Epithelial cell of proximal tubule (primary cell): ENCODE measurements around the gene TMTC4. TPM values are rescaled to one million over a fixed set of nuclear protein-coding genes. Genes with fewer than 3 reads are reported as not detected.
"Not testable (repeated sequence)": the region's sequence is repeated elsewhere in the genome, so short reads cannot be mapped to it uniquely, and the experiment has no call there.

Source experiments
- DNase-seq: peaks from one replicate; pipeline ENCODE4 v3.0.0-alpha.2; 2011; ENCODE audit warnings: low read depth
- H3K4me3 ChIP-seq: 2 replicates; pipeline ENCODE4 v1.5.1; 2011; ENCODE audit warnings: low read depth, mild to moderate bottlenecking, low read length
- total RNA-seq: library from RNA; depleted of rRNA; stranded (reverse); fragments of >200 nt; gene quantifications from 2 replicates; pipeline ENCODE4 v1.2.3, GENCODE V29; 2015
- TF ChIP-seq, protein P1 (sequence below): conservative IDR thresholded peaks from 2 replicates; pipeline ENCODE4 v1.5.1; 2012; ENCODE audit warnings: low read depth, mild to moderate bottlenecking, low read length

TMTC4 gene
- total RNA-seq, 1 donor from 2014 or later, result 31.2 TPM

DNA sequence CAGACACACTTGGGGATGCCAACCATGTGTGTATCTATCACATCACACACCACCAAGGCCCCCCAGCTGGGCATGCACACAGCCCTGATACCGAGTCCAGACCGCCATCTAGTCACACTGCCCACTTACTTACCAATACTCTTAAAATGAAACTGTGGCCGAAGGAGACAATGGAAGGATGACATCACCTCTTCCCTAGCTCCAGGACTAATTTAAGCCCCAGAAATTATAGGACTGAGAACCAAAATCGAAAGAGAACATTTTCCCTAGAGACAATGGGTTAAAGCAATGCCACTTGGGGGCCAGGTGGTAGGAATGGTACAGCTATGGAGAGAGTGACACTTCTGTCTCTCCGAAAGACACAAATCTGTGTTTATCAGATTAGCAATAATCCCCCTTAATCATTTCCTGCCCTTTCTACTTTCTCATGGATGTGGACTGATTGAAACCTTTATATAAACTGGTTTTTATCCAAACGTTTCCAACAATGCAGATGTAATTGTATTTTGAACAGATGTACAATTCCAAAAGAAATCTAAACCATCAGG lies 85.3 kb downstream of the TMTC4 start:
- DNase-seq, result no peak
- no peak overlapping the region for H3K4me3 ChIP-seq
- TF ChIP-seq, protein P1, sequence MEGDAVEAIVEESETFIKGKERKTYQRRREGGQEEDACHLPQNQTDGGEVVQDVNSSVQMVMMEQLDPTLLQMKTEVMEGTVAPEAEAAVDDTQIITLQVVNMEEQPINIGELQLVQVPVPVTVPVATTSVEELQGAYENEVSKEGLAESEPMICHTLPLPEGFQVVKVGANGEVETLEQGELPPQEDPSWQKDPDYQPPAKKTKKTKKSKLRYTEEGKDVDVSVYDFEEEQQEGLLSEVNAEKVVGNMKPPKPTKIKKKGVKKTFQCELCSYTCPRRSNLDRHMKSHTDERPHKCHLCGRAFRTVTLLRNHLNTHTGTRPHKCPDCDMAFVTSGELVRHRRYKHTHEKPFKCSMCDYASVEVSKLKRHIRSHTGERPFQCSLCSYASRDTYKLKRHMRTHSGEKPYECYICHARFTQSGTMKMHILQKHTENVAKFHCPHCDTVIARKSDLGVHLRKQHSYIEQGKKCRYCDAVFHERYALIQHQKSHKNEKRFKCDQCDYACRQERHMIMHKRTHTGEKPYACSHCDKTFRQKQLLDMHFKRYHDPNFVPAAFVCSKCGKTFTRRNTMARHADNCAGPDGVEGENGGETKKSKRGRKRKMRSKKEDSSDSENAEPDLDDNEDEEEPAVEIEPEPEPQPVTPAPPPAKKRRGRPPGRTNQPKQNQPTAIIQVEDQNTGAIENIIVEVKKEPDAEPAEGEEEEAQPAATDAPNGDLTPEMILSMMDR, result no peak

DNA sequence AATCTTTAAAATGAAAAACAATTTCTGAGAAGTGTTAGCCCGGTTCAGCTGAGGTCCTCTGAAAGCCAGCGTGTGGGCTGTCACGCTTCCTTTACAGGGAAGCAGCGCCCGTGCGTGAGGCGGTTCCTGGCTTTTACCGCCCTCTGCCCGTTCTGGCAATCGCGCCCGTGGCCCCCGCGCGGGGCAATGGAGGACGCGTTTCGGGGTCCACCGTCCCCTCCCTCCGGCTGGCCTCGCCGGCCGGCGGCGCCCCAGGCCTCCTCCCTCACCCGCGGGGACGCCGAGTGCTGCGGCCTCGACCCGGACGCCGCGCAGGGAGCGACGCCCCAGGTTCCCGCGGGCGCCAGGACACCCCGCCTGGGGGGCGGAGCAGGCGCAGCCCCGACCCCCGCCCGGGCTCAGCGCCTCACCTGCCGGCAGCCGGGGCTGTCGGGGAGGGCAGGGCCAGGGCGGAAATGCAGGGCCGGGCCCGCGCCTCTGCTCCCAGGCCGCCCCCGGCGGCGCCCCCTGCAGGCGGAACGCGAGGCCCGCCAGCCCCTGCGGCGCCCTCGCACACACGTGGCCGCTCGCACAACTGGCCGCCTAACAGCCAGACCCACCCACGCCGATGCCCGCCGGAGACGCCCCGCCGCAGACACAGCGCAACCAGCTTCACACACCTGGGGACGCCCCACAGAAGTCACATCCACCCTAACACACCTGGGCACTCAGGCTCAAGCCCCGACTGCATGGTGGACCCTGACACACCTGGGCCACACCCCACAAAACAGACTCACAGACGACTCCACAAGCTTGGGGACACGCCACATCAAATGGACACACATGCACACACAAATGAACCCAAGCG lies 86.0 kb downstream of the TMTC4 start, which contains the start of gene GGACT:
GGACT (minus strand) TSS at position 459 of the 847 bp plus-strand sequence. CDS start 56,198 bp downstream, outside the sequence.
- DNase-seq, result no peak
- TF ChIP-seq, protein P1, result peak; percentile 48
- H3K4me3 ChIP-seq, result peak within 1 kb of the TSS; percentile 82

DNA sequence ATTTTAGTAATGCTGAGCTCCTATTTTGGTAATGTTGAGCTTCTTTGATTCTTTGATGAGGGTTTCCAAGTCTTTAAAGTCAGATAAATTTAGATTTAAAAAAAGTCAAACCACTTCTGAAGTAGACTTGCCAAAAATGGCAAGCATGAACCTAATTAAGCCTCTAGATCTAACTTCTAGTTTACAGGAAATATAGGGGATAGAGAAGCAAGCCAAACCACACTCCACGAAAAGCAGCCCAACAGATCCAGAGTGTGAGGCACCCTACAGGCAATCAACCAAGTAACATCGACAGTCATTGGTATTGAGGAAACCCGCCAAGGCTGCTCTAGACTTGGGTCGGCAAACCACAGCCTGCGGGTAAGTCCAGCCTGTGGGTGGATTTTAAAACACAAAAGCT lies 89.7 kb downstream of the TMTC4 start:
- DNase-seq, result no peak
- H3K4me3 ChIP-seq, result no peak overlapping the region
- TF ChIP-seq, protein P1, result no peak

DNA sequence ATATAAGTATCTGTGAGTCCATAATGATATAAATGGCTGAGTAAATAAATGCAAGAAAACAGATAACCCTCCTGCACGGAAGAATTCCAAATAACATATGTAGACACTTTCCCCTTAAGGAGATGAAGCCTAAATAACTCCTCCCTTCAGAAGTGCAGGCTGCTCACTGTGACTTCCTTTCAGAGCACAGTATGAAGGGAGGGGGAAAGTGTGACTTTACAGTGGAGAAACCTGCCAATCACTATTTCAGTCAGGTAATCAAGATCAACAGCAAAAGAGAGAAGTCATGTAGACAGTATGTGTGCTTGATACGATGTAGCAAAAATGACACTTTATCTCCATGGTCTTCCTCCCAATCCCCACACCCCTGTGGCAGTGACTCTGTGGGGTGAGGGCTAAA lies 93.1 kb downstream of the TMTC4 start:
- H3K4me3 ChIP-seq, result no peak overlapping the region
- no peak for DNase-seq
- TF ChIP-seq, protein P1, result no peak

DNA sequence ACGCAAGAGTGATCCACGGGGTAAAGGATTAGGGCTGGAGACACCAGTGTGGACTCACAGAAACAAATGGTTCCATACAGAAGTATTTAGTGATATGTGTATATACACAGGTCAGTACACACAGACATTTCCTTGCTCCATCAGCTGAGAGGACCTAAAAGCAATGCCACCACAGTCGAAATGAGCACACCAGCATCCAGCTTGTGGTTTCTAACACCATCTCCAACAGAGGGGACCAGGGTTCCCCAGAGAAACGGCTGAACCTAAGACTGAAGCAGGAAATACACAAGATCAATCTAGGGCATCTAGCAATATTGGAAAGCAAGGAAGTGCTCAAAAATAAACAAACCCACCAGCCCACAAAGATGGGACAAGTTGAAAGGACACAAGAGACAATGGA lies 93.6 kb downstream of the TMTC4 start:
- TF ChIP-seq, protein P1, result no peak

DNA sequence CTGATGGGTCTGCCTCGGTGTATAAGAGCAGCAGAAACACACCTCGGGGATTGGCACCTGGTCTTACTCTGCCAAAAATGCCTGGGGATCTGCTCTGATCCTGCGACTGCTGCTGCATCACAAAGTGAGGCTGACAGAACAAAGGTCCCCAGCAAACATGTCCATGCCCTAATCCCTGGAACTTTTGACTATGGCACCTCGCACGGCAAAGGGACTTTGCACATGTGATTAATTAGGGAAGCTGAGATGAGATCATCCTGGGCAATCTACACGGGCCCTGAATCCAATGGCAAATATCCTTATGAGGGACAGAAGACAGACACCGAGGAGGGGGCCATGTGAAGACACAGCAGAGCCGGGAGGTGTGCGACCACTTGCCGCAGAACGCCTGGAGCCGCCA lies 94.5 kb downstream of the TMTC4 start:
- no peak for DNase-seq
- TF ChIP-seq, protein P1, result no peak
- no peak overlapping the region for H3K4me3 ChIP-seq

More for the DNA sequence above, 93.6 kb downstream of the TMTC4 start:
- no peak for DNase-seq
- no peak overlapping the region for H3K4me3 ChIP-seq

DNA sequence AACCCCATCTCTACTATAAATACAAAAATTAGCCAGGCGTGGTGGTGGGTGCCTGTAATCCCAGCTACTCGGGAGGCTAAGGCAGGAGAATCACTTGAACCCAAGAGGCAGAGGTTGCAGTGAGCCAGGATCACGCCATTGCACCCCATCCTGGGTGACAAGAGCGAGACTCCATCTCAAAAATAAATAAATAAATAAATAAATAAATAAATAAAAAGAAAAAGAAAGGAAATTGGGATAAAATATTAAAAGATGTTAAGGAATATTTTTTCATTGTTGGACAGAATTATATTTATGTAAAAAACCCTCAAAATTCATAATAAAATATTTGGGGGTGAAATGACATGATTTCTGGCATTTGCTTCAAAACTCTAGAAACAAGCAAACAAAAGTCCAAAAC lies 97.4 kb downstream of the TMTC4 start:
- not testable (repeated sequence) for DNase-seq, H3K4me3 ChIP-seq
